CD1c-positive myeloid dendritic cell (primary cell): ENCODE measurements around the gene TASP1.
"Not testable (repeated sequence)": the region's sequence is repeated elsewhere in the genome, so short reads cannot be mapped to it uniquely, and the experiment has no call there.

Experiments
- DNase-seq: peaks from one replicate; pipeline ENCODE4 v3.0.0-alpha.2; 2016; ENCODE audit errors: extremely low spot score

Gene TASP1

GRCh38 chr20:13648291-13649228, 9.8 kb upstream of the TASP1 start:
- no peak for DNase-seq

- no peak for DNase-seq
Observed at GRCh38 chr20:13644010-13644409, 5.3 kb upstream of the TASP1 start.

DNA sequence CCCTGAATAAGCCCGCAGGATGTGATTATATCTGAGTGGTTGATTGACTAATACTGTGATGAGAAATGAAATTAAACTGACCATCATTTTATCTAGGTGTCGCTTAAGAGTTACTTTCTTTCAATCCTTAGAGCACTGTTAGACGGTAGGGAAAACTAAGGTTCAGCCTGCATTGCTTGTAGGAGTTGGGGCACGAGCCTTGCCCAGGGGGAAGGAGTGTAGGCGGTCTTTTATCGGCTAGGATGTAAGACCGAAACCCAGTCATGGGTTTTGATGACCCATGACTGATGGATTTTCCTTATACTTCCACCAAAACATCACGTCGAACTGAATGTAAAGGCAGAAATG, 392 bp upstream of the TASP1 start:
- DNase-seq, result peak; percentile 85

GRCh38 chr20:13638162-13638495, 603 bp downstream of the TASP1 start:
- DNase-seq, result no peak

GRCh38 chr20:13632431-13632830, 6.3 kb downstream of the TASP1 start:
- DNase-seq, result no peak

- DNase-seq, result not testable (repeated sequence)
Observed at GRCh38 chr20:13627525-13627924, 11.2 kb downstream of the TASP1 start.

DNA sequence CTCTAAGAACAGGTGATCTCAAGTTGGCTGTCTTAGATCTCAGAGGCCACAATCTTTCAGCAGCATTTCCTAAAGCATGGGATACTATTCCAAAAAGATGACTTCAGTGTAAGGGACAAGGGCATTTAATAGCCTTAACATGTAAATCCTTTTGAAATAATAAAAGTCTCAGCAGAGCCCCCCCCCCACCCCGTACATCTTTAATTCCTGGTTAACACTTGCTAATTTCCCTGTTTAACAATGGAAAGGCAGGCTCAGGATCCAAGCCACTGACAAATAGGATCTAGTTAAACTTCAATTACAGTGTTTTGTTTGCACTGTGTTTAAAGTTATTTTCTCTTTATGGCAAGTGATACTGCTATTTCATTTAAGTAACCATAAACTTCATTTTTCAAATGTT, 12.0 kb downstream of the TASP1 start:
- no peak for DNase-seq

DNA sequence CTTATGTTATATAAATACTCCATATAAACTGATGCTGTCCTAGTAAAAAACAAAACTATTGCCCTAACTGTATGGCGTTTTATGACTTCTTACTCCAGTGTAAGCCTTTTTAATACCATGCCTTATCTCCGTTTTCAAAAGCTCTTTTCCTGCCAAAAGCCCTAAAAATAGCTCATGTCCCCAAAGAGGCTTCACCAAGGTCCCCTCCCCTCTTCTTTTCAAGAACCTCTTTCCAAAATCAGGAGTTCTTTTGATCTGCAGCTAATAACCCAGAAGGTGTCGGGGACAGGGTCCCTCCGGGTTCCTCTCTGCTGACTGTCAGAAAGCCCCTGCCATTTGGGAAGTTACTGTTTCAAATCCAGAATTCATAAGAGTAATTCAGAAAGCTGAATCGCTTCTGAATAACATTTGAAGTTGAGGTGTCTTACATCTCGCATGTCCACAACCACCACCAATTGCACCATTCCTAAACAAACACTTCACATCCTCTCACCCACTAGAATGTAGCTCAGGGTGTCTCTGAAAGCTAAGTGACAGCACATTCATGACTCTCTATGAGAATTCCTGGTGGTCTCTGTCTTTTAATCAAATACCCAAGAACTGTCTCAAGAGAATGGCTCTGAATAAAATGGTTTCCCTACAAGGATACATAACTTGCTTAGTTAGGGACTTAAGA, 13.3 kb downstream of the TASP1 start:
- no peak for DNase-seq

GRCh38 chr20:13619415-13619814, 19.3 kb downstream of the TASP1 start:
- DNase-seq, result not testable (repeated sequence)

DNA sequence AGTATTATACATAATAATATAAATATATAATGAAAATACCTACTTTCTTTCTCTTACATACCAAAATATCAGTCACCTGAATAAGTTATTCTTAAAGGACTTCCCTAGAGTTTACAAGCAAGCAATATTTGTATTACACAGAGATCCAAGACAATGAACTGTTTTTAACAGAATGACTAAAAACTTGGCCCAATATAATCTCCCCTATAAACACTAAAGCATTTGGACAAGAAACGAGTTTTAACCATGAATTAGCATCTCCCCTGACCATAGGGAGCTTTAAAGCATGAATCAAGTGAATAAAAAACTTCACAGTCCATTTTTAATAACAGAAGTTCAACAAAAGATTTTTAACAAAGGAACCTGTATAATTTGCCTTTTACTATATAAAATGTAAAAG, 20.3 kb downstream of the TASP1 start:
- not testable (repeated sequence) for DNase-seq

- DNase-seq, result not testable (repeated sequence)
Observed at GRCh38 chr20:13617585-13617984, 21.1 kb downstream of the TASP1 start.

DNA sequence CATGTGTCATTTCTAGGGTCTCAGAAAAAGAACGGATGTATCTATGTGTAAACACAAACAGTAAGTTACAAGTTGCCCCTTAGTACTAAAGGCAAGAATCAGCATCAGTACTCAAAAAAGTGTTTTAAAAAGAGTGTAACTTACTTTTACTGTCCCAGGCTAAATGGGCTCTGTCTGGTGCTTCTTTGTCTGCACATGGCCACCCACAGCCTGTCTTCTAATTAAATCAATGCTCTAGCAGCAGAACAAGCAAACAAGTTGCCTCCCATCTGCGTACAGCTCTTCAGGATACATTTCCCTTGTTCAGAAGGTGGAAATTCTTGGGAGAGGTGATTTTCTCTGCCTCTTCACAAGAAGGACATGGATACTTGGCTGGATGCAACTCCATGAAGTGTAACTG, 22.0 kb downstream of the TASP1 start:
- DNase-seq, result not testable (repeated sequence)

GRCh38 chr20:13613917-13614316, 24.8 kb downstream of the TASP1 start:
- no peak for DNase-seq

DNA sequence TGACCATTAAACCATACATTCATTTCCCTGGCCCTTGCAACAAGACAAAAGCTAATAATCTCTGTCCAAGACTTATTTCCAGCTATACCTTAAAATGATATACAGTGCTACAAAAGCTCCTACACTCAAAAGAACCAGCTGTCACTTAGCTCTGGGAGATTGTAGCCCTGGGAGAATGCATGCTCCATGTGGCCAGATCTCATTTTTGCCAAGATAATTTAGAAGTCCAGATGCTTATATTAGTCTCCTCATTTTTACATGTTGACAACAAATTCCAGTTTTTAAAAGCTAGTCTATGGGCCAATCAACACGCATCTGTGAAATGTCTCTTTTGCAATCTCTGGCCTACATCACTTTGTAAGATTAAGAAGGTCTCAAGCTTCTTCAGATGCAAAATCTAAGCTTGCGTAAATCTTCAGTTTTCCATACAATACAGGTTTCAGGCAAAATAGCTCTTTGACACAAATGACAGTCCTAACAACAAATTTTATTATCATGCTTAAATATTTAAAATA, 27.1 kb downstream of the TASP1 start:
- DNase-seq, result no peak

GRCh38 chr20:13610184-13610583, 28.5 kb downstream of the TASP1 start:
- peak; percentile 2 for DNase-seq

- no peak for DNase-seq
Observed at GRCh38 chr20:13608066-13608465, 30.7 kb downstream of the TASP1 start.

DNA sequence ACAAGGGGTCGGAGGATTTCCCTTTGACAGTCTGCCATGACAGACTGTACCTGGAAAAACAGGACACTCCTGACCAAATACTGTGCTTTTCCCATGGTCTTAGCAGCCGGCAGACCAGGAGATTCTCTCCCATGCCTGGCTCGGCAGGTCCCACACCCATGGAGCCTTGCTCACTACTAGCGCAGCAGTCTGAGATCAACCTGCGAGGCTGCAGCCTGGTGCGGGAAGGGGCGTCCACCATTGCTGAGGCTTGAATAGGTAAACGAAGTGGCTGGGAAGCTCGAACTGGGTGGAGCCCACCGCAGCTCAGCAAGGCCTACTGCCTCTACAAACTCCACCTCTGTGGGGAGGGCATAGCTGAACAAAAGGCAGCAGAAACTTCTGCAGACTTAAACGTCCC, 45.3 kb downstream of the TASP1 start:
- not testable (repeated sequence) for DNase-seq

DNA sequence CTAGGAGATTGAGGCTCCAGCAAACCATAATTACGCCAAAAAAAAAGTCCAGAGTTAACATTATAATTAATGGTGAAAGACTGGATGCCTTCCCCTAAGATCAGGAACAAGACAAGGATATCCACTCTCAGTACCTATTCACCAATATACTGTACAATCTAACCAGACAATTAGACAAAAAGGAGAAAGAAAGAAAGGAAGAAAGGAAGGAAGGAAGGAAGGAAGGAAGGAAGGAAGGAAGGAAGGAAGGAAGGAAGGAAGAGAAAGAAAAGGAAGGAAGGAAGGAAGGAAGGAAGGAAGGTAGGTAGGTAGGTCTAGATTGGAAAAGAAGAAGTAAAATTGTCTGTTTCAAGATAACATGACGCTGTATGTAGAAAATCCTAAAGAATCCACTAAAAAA, 50.7 kb downstream of the TASP1 start:
- DNase-seq, result no peak

- DNase-seq, result no peak
Observed at GRCh38 chr20:13587370-13587769, 51.4 kb downstream of the TASP1 start.

DNA sequence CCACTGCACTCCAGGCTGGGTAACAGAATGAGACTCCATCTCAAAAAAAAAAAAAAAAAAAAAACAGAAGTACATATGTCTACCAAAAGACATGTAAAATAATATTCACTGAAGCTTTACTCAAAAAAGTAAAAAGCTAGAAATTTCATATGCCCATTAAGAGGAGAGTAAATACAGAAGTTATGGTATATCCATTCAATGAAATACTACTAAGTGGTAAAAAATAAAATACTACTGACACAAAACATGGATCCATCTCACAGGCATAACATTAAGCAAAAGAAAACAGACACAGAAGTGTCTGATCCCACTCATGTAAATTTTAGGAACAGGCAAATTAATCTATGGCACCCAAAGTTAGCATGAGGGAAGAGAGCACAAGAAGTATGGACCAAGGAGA, 52.6 kb downstream of the TASP1 start:
- no peak for DNase-seq

DNA sequence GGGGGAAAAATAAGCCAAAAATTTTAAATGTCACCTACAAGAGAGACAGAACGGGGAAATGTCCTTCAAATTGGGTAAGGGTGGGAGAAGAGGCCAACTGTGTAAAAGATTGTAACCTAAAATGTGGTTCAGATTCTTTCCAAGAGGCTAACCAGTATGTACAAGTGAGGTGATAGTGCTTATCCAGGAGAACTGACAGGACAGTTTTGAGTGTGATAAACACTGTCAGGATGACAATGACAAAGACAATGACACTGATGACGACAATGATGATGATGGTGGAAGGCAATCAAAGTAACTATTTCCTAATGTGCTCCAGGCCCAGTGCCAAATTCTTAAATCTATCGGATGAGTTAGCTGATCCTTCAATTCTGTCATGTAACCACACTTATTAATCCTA, 57.3 kb downstream of the TASP1 start:
- DNase-seq, result no peak

DNA sequence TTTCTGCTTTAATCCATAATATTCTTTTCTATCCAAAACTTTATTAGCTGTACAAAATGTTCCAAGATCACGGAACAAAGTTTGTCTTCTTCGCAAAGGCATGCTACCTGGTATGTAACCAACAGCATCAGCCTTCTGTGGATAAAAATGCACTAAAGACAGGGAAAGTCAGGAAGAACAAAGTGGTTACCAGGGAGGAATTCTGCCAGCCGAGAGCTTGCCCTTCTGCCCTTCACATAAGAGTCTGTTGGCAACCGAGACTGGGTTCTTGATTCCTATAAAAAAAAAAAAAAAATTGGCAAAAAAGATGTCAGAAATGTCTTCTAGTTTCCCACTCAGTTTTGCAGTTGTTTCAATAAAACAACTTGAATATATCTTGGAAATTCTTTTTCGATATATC, 58.0 kb downstream of the TASP1 start:
- no peak for DNase-seq

DNA sequence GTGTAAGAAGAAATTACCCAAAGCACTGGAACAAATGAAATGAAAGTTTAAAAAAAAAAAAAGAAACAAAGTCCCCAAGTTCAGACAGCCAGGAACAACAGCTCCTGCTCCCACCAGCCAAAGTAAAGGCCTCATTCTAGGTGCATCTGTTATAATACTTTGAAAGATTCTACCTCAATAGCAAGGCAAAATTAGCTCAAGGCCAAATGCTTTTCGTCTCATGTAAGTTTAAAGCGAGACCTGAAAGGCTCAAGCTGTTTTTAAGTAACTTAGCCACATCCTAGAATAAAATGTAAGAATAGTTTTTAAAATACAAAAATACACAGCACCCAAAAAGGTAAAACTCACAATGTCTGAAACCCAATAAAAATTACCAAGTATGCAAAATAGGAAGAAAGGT, 64.7 kb downstream of the TASP1 start:
- DNase-seq, result no peak
